CD4-positive, alpha-beta T cell treated with Interleukin-17A for 4 hours (primary cell): ENCODE results near the gene TUT4.
A peak's percentile ranks its signal among the peaks of the same experiment; 100 is the strongest.

ENCODE experiments used
- DNase-seq: peaks from one replicate; pipeline ENCODE4 v3.0.0-alpha.2; 2020; ENCODE audit warnings: mixed read lengths

TUT4 gene

DNA sequence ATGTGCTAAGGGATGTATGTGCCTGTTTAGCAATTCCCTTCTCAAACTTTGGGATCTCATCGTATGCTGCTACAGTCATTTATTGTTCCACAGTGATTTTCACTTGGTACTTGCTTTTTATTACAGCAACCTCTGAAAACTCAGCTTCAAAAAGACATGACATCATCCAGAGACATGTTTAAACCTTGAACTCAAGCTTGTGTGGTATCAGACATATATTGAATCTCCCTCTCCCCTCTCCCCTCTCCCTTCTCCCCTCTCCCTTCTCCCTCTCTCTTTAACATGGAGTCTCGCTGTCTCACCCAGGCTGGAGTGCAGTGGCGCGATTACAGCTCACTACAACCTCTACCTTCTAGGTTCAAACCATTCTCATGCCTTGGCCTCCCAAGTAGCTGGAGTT, 19.5 kb upstream of the TUT4 start:
- DNase-seq = no peak

- no peak for DNase-seq
Measured at GRCh38 chr1:52571783-52572182, 18.9 kb upstream of the TUT4 start.

- no peak for DNase-seq
Measured at GRCh38 chr1:52569449-52570210, 16.7 kb upstream of the TUT4 start.

DNA sequence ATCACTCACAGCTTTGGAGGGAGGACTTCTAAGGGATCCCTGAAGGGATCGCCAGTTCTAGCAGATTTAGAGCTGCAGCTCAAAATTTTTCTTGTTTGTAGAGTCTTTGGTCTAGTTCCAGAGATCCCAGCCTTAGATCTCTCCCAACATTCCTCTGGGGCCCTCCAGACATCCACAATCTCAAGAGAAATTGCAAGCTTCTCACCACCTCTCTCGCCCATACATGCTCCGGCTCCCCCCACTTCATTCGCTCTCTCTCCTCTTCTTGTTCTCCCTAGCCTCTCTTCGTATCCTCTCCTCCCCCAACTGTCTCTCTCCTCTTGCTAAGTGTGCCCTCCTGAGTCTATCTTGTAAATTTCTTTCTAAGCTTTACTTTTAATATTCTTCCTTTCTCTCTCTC, 15.1 kb upstream of the TUT4 start:
- peak; percentile 12 for DNase-seq

- no peak for DNase-seq
Measured at GRCh38 chr1:52562766-52563165, 9.9 kb upstream of the TUT4 start.

DNA sequence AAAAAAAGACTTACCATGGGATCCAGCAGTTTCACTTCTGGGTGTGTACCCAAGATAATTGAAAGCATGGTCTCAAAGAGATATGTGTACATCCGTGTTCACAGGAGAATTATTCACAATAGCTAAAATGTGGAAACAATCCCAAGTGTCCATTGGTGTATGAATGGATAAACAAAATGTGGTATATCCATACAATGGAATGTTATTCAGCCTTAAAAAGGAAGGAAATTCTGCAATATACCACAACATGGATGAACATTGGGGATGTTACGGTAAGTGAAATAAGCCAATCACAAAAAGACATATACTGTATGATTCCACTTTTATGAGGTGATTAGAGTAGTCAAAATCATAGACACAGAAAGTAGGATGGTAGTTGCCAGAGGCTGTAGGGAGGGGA, 7.0 kb upstream of the TUT4 start:
- DNase-seq = no peak

DNA sequence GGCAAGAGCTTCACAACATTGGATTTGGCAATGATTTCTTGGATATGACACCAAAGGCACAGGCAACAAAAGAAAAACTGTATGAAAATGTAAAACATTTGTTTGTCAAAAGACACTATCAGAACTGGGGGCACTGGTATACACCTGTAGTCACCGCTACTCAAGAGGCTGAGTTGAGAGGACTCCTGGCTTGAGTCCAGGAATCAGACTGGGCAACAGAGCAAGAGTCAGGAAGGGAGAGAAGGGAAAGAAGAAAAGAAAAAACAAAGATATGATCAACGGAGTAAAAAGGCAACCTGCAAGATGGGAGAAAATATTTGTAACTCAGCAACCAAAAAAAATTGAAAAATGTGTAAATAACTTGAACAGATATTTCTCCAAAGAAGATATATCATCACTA, 6.0 kb upstream of the TUT4 start:
- no peak for DNase-seq

- DNase-seq = no peak
Measured at GRCh38 chr1:52556641-52557360, 3.9 kb upstream of the TUT4 start.

GRCh38 chr1:52554756-52555155, 1.9 kb upstream of the TUT4 start:
- DNase-seq = no peak

DNA sequence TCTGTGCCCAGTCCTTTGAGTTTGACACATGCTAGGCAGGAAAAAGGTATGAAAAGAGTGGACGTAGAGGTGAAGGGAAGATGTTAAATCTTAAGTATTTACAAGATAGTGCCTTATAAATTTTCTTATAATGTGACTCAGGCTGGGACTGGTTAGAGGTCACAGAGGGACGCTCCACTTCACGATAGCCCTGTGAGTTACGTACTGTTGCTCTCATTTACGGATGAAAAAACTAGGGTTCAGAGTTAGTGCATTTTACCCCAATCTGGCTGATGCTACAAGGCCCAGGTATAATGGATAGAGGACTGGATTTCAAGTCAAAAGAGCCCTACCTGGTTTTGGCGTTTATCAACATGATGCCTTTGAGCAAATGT, 1.4 kb upstream of the TUT4 start:
- no peak for DNase-seq

DNA sequence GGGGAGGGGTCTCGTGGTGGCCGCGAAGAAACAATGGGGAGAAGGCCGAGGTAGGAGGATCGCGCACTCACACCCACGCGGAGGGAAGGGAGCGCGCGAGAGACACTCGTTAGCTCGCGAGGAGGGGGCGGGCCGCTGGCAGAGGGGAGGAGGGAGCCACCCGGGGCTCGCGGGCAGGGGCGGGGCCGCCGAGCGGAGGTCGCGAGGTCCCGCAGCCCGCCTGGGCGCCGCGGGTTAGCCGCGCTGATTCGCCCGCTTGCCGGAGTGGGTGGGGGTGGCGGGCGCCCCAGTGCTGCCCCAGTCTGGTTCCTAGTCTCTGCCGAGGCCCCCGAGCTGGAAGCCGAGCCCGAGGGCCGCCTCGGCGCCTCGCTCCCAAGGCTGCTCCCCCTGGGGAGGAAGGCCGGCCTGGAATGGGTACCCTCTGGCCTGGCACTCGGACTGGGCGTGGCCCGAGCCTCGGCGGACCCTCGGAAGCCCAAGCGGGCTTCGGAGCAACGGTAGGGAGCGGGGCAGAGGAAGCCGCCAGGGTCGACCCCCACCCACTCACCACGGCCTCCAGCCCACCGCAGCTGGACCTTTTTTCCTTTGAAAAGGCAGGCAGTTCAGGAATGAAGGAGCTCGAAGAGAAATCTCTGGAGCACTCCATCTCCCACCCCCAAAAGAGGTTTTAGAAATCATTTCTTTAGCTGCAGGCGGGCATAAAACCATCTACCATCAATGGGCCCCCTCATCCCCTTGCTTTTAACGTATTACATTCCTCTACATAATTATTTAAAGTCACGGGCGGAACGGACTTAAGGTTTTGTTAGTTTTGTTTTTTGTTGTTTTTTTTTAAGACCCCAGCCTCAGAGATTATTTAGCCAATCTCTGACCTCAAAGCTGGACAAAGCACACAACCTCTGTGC, 722 bp upstream of the TUT4 start:
- DNase-seq = peak; percentile 94

DNA sequence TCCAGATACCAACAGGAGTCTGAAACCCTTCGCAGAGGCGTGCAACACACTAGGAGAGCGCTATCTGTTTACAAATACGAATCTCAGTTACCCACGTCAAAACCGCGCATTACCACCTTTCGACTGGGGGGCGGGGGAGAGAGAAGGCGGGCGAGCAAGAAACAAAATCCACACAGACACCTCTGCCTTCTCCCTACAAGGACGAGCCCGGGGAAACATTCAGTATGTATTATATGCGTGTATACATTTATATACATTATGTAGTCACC, 722 bp downstream of the TUT4 start:
- peak; percentile 76 for DNase-seq

DNA sequence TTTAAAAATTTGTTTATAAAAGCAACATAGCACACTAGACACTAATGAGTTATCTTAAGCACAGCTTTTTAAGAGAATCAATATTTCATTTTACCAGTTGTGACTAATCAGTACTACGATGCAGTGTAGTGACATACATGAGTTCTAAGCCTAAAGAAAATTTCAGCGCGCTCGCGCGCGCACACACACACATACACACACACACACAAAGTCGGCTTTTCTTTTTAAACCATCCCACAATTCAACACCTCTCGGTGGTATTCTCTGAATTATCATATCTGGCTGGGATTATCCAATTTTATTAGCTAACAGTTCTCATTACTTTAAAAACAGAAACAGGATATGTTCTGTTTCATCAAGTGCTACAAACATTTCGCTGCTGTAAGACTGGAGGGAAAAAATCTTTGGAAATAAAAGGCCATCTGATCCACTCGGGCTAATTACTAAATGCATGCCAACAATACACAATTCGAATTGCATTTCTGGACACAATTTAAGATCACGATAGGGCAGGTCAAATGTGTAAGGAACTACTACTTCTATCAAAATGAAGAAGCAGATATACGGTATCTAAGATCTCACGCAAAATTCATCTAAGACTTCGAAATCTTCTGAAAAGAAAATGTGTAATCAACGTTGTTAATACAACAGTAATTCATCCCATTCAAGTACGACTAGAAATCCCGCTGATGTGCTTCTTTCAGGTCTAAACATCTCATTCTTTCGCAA, 1.2 kb downstream of the TUT4 start:
- DNase-seq = peak; percentile 70

DNA sequence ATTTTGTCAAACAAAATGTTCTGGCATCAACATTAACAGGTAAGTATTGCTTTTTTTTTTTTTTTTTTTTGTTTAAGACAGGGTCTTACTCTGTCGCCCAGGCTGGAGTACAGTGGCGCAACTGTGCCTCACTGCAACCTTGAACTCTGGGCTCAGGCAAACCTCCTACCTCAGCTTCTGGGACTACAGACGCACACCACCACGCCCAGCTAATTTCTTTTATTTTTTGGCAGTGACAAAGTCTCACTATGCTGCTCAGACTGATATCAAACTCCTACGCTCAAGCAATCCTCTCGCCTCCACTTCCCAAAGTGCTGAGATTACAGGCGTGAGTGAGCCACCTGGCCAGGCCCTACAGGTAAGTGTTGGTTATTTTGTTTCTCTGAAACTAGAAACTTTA, 2.4 kb downstream of the TUT4 start:
- DNase-seq = peak; percentile 27

GRCh38 chr1:52549267-52549666, 3.6 kb downstream of the TUT4 start:
- DNase-seq = no peak

DNA sequence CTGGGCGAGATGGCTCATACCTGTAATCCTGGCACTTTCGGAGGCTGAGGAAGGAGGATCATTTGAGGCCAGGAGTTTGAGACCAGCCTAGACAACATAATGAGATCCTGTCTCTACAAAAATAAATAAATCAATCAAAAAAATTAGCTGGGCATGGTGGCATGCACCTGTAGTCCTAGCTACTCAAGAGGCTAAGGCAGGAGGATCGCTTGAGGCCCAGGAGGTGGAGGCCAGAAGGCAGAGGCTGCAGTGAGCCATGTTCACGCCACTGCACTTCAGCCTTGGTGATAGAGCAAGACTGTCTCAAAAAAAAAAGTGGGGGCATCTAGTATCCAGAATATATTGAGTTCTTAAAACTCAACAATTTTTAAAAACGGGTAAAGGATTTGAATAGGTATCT, 6.0 kb downstream of the TUT4 start:
- no peak for DNase-seq

GRCh38 chr1:52544665-52545525, 8.0 kb downstream of the TUT4 start:
- DNase-seq = no peak

- DNase-seq = no peak
Measured at GRCh38 chr1:52542085-52542688, 10.7 kb downstream of the TUT4 start.

DNA sequence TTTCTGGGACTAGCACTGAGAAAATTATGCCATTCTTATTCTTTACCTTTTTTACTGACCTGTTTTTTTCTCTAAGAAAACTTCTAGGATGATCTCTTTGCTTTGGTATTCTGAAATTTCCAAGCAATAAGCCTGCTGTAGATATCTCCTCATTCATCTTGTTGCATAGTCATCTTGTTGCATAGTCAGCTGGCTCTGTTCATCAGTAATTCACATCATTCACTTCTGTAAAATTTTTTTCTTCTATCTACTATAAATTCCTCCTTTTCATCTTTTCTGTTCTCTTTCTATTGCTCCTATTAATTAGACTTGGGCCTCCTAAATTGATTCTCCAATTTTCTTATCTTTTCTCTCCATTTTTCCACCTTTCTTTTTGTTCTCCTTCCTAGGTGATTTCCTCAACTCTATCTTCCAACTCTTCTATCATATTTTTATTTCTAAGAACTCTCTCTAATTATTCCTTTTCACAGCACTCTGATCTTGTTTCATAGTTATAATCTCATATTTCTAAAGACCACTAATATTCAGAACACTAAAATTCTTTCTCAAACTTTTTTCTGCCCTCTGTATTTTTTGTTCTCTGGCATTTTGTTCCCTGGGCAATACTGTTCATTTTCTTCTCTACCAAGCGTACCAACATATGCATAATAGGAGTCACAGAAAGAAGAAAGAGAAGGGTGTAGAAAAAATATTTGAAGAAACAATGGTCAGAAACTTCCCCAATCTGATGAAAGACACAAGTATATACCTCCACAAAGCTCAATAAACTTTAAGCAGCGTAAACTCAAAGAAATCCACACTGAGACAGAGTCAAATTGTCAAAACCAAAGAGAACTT, 17.7 kb downstream of the TUT4 start:
- no peak for DNase-seq

DNA sequence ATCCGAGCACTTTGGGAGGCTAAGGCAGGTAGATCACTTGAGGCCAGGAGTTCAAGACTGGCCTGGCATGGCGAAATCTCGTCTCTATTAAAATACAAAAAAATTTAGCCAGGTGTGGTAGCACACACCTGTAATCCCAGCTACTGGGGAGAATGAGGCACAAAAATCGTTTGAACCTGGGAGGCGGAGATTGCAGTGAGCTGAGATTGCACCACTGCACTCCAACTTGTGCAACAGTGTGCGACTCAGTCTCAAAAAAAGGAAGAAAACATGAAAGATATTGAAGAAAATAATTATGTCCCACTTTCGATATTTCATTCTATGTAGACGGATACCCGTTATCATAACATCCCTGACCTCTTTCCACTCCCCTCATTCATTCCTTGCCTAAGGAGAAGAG, 19.2 kb downstream of the TUT4 start:
- DNase-seq = no peak
